IMR-90 (cell line): Measurements from ENCODE around the gene KCNK3. TPM values are rescaled to one million over a fixed set of nuclear protein-coding genes. Genes with fewer than 3 reads are reported as not detected.

Source experiments
- ATAC-seq: fragments of 200-7000 bp; cut with Tn5 transposase; 2 replicates; pipeline ENCODE4 v1.9.1; 2020; ENCODE audit warnings: low read depth, mild to moderate bottlenecking, moderate library complexity
- BruUV-seq: library from RNA; stranded (reverse); fragments of 400-500 nt; replicated peaks from 2 replicates; lab custom pipeline; 2021; lab: Mats Ljungman, UMichigan
- CTCF ChIA-PET: fragments of 300-600 bp; formaldehyde crosslinking; extraction: SDS; loops from one replicate; lab custom pipeline; 2021; ENCODE audit warnings: antibody characterized with exemption; lab: Yijun Ruan, JAX
- POLR2A ChIA-PET: fragments of 300-600 bp; sonication (Branson Sonifier 250); formaldehyde crosslinking; loops from one replicate; lab custom pipeline; 2022; ENCODE audit warnings: antibody characterized with exemption; ENCODE audit not compliant: unreplicated experiment; lab: Charles Lee
- DNase-seq: peaks from one replicate; pipeline ENCODE4 v3.0.0; 2013
- H2AFZ ChIP-seq: replicated peaks from 2 replicates; pipeline ENCODE3; 2013; ENCODE audit warnings: low read length, mild to moderate bottlenecking; ENCODE audit not compliant: poor library complexity
- H2AK5ac ChIP-seq: 2 replicates; pipeline ENCODE4 v1.6.1; 2013; ENCODE audit warnings: low read depth, low read length, inconsistent platforms
- H2AK9ac ChIP-seq: replicated peaks from 2 replicates; pipeline ENCODE3; 2013; ENCODE audit warnings: mild to moderate bottlenecking, low read depth, low read length, moderate library complexity; ENCODE audit not compliant: poor library complexity
- H2BK120ac ChIP-seq: 2 replicates; pipeline ENCODE4 v1.6.1; 2013; ENCODE audit warnings: low read depth, low read length, inconsistent platforms
- H2BK15ac ChIP-seq: 3 replicates; pipeline ENCODE4 v1.6.1; 2013; ENCODE audit warnings: low read depth, low read length, inconsistent platforms
- H2BK20ac ChIP-seq: 2 replicates; pipeline ENCODE4 v1.6.1; 2013; ENCODE audit warnings: low read depth, mild to moderate bottlenecking, inconsistent platforms, low read length, moderate library complexity
- H2BK5ac ChIP-seq: 2 replicates; pipeline ENCODE4 v1.6.1; 2013; ENCODE audit warnings: mild to moderate bottlenecking, low read depth, low read length, inconsistent platforms; ENCODE audit not compliant: poor library complexity, severe bottlenecking
- H3K14ac ChIP-seq: replicated peaks from 2 replicates; pipeline ENCODE4 v1.6.1; 2013; ENCODE audit warnings: low read depth, low read length, inconsistent platforms
- H3K18ac ChIP-seq: 2 replicates; pipeline ENCODE4 v1.6.1; 2013; ENCODE audit warnings: low read depth, low read length, control low read depth
- H3K23ac ChIP-seq: 2 replicates; pipeline ENCODE4 v1.6.1; 2013; ENCODE audit warnings: low read depth, low read length, inconsistent platforms
- H3K27ac ChIP-seq: 2 replicates; pipeline ENCODE4 v1.5.1; 2013; ENCODE audit warnings: mild to moderate bottlenecking, control low read depth, low read length; ENCODE audit not compliant: insufficient read depth
- H3K27me3 ChIP-seq: 2 replicates; pipeline ENCODE4 v1.6.1; 2013; ENCODE audit warnings: low read length; ENCODE audit not compliant: control insufficient read depth, insufficient read depth
- H3K36me3 ChIP-seq: 2 replicates; pipeline ENCODE4 v1.6.1; 2013; ENCODE audit warnings: low read length, mixed read lengths; ENCODE audit not compliant: control insufficient read depth, insufficient read depth
- H3K4ac ChIP-seq: 2 replicates; pipeline ENCODE4 v1.6.1; 2013; ENCODE audit warnings: low read depth, low read length, inconsistent platforms
- H3K4me1 ChIP-seq: 2 replicates; pipeline ENCODE4 v1.6.1; 2013; ENCODE audit warnings: low read length, mixed read lengths; ENCODE audit not compliant: control insufficient read depth, insufficient read depth
- H3K4me2 ChIP-seq: 2 replicates; pipeline ENCODE4 v1.6.1; 2013; ENCODE audit warnings: low read depth, mild to moderate bottlenecking, control low read depth, low read length, moderate library complexity
- H3K4me3 ChIP-seq: 2 replicates; pipeline ENCODE4 v1.5.1; 2013; ENCODE audit warnings: low read depth, mild to moderate bottlenecking, control low read depth, low read length, moderate library complexity; ENCODE audit not compliant: insufficient read depth
- H3K56ac ChIP-seq: 2 replicates; pipeline ENCODE4 v1.6.1; 2013; ENCODE audit warnings: low read length, inconsistent platforms; ENCODE audit not compliant: insufficient read depth; ENCODE audit errors: extremely low read depth
- H3K79me1 ChIP-seq, 2 experiments: 2 replicates each; pipeline ENCODE4 v1.6.1; 2013; ENCODE audit warnings: low read length in 2 of 2, inconsistent platforms in 1 of 2, low read depth in 1 of 2
- H3K9ac ChIP-seq: 2 replicates; pipeline ENCODE4 v1.6.1; 2013; ENCODE audit warnings: low read depth, low read length, control low read depth
- H3K9me1 ChIP-seq: 2 replicates; pipeline ENCODE4 v1.6.1; 2013; ENCODE audit warnings: low read length, inconsistent platforms; ENCODE audit not compliant: insufficient read depth
- H3K9me3 ChIP-seq: 2 replicates; pipeline ENCODE4 v1.6.1; 2013; ENCODE audit warnings: low read length; ENCODE audit not compliant: control insufficient read depth, insufficient read depth
- H4K20me1 ChIP-seq: 2 replicates; pipeline ENCODE4 v1.6.1; 2013; ENCODE audit warnings: low read length, inconsistent platforms; ENCODE audit not compliant: insufficient read depth
- H4K5ac ChIP-seq: 2 replicates; pipeline ENCODE4 v1.6.1; 2013; ENCODE audit warnings: mild to moderate bottlenecking, low read depth, low read length, control low read depth
- H4K8ac ChIP-seq, 2 experiments: 2 replicates each; pipeline ENCODE4 v1.6.1; 2013; ENCODE audit warnings: low read depth in 2 of 2, low read length in 2 of 2, control low read depth in 1 of 2, inconsistent platforms in 1 of 2
- H4K91ac ChIP-seq: 2 replicates; pipeline ENCODE4 v1.6.1; 2013; ENCODE audit warnings: low read depth, low read length, inconsistent platforms; ENCODE audit not compliant: insufficient read depth
- BHLHE40 ChIP-seq: fragments of 150-350 bp; IDR thresholded peaks from 2 replicates; pipeline ENCODE4 v1.6.1; 2016; ENCODE audit warnings: mild to moderate bottlenecking, low read depth, low read length
- CEBPB ChIP-seq: IDR thresholded peaks from 2 replicates; pipeline ENCODE4 v1.6.1; 2012; ENCODE audit warnings: low read depth, low read length, improper control_type of control experiment
- FOS ChIP-seq: fragments of 150-350 bp; IDR thresholded peaks from 2 replicates; pipeline ENCODE4 v1.6.1; 2016; ENCODE audit warnings: low read depth, low read length
- MAFK ChIP-seq: IDR thresholded peaks from 2 replicates; pipeline ENCODE4 v1.6.1; 2012; ENCODE audit warnings: low read depth, low read length, improper control_type of control experiment
- MAZ ChIP-seq: IDR thresholded peaks from 2 replicates; pipeline ENCODE4 v1.6.1; 2012; ENCODE audit warnings: low read depth, mild to moderate bottlenecking, low read length, improper control_type of control experiment, moderate library complexity, borderline replicate concordance
- MXI1 ChIP-seq: IDR thresholded peaks from 2 replicates; pipeline ENCODE4 v1.6.1; 2012; ENCODE audit warnings: low read depth, mild to moderate bottlenecking, low read length, moderate library complexity, borderline replicate concordance
- POLR2A ChIP-seq: IDR thresholded peaks from 2 replicates; pipeline ENCODE4 v1.6.1; 2012; ENCODE audit warnings: mild to moderate bottlenecking, low read depth, low read length
- RFX5 ChIP-seq: IDR thresholded peaks from 2 replicates; pipeline ENCODE4 v1.8.0; 2012; ENCODE audit warnings: low read depth, mild to moderate bottlenecking, low read length, moderate library complexity
- SMC3 ChIP-seq: fragments of 150-350 bp; IDR thresholded peaks from 2 replicates; pipeline ENCODE4 v1.6.1; 2016; ENCODE audit warnings: low read depth, mild to moderate bottlenecking, antibody characterized with exemption, low read length, moderate library complexity
- whole genome bisulfite sequencing, 2 experiments: methylation state at CpG; one replicate each; pipeline versions ENCODE4 v1.1.5 to v1.1.7; 2013; ENCODE audit warnings: missing lambda C conversion rate in 2 of 2; ENCODE audit not compliant: insufficient read length in 1 of 2; ENCODE audit errors: extremely low coverage in 2 of 2; 5-methylcytosine and 5-hydroxymethylcytosine counted together
- dilution Hi-C: fragments of 300-500 bp; cut with HindIII; formaldehyde crosslinking; loops from one replicate; pipeline ENCODE4 v1.14.3; 2018; ENCODE audit warnings: low sequenced_read_pairs; ENCODE audit not compliant: unreplicated experiment
- in situ Hi-C: fragments of 300-500 bp; cut with MboI; formaldehyde crosslinking; loops from 3 replicates; pipeline ENCODE4 v1.14.3; 2019; ENCODE audit warnings: low sequenced_read_pairs, inconsistent platforms, mixed read lengths
- intact Hi-C: fragments of 100-400 bp; cut with micrococcal nuclease; formaldehyde crosslinking; loops from 2 replicates; pipeline ENCODE4 v1.10.0; 2022
- polyA plus RNA-seq, 3 experiments: library from polyadenylated mRNA; depleted of rRNA; stranded (reverse); fragments of >200 nt; gene quantifications; 2 replicates each; pipeline ENCODE4 v1.2.3, GENCODE V29; 2012; ENCODE audit warnings: low replicate concordance in 1 of 3
- total RNA-seq: library from RNA; depleted of rRNA; stranded (reverse); fragments of >200 nt; gene quantifications from 2 replicates; pipeline ENCODE4 v1.2.3, GENCODE V29; 2012
- TF ChIP-seq, protein P1 (sequence below): fragments of 150-350 bp; IDR thresholded peaks from 2 replicates; pipeline ENCODE4 v1.6.1; 2016; ENCODE audit warnings: low read depth, mild to moderate bottlenecking, low read length, moderate library complexity, borderline replicate concordance
- TF ChIP-seq, protein P2 (sequence below): fragments of 150-350 bp; IDR thresholded peaks from 2 replicates; pipeline ENCODE4 v1.6.1; 2017; ENCODE audit warnings: mild to moderate bottlenecking, antibody characterized with exemption, low read length, low read depth
- TF ChIP-seq, protein P3 (sequence below): conservative IDR thresholded peaks from 2 replicates; pipeline ENCODE4 v1.5.1; 2012; ENCODE audit warnings: mild to moderate bottlenecking, low read depth, low read length, improper control_type of control experiment

The KCNK3 gene
- total and polyA plus RNA-seq, 2 of the 4 experiments (the other 2 are of a cell fraction) = under 0.01 to 0.03 TPM

- no peak overlapping the region for H3K4me3 ChIP-seq
- POLR2A ChIA-PET = no interaction called here
- peaks cover 4% of the 10 kb centered on the region for H3K4me1 ChIP-seq
- no peak overlapping the region for H2BK20ac ChIP-seq
- no peak overlapping the region for H2AK9ac ChIP-seq
- H2BK120ac ChIP-seq = no peak overlapping the region
- TF ChIP-seq POLR2A (no peak), SMC3 (no peak), FOS (no peak), RFX5 (no peak), CEBPB (no peak), MAFK (no peak), MAZ (no peak), MXI1 (no peak), BHLHE40 (no peak)
- TF ChIP-seq, protein P1, sequence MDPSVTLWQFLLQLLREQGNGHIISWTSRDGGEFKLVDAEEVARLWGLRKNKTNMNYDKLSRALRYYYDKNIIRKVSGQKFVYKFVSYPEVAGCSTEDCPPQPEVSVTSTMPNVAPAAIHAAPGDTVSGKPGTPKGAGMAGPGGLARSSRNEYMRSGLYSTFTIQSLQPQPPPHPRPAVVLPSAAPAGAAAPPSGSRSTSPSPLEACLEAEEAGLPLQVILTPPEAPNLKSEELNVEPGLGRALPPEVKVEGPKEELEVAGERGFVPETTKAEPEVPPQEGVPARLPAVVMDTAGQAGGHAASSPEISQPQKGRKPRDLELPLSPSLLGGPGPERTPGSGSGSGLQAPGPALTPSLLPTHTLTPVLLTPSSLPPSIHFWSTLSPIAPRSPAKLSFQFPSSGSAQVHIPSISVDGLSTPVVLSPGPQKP = no peak
- TF ChIP-seq, protein P2, sequence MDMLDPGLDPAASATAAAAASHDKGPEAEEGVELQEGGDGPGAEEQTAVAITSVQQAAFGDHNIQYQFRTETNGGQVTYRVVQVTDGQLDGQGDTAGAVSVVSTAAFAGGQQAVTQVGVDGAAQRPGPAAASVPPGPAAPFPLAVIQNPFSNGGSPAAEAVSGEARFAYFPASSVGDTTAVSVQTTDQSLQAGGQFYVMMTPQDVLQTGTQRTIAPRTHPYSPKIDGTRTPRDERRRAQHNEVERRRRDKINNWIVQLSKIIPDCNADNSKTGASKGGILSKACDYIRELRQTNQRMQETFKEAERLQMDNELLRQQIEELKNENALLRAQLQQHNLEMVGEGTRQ = no peak
- TF ChIP-seq, protein P3, sequence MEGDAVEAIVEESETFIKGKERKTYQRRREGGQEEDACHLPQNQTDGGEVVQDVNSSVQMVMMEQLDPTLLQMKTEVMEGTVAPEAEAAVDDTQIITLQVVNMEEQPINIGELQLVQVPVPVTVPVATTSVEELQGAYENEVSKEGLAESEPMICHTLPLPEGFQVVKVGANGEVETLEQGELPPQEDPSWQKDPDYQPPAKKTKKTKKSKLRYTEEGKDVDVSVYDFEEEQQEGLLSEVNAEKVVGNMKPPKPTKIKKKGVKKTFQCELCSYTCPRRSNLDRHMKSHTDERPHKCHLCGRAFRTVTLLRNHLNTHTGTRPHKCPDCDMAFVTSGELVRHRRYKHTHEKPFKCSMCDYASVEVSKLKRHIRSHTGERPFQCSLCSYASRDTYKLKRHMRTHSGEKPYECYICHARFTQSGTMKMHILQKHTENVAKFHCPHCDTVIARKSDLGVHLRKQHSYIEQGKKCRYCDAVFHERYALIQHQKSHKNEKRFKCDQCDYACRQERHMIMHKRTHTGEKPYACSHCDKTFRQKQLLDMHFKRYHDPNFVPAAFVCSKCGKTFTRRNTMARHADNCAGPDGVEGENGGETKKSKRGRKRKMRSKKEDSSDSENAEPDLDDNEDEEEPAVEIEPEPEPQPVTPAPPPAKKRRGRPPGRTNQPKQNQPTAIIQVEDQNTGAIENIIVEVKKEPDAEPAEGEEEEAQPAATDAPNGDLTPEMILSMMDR = no peak
- no peaks in the 10 kb centered on the region for H4K20me1 ChIP-seq
- no peak overlapping the region for H2AK5ac ChIP-seq
- no peak overlapping the region for H3K56ac ChIP-seq
- DNase-seq (no peak), ATAC-seq (no peak)
- H3K4me2 ChIP-seq = no peak overlapping the region
- H3K79me1 ChIP-seq = no peaks in the 10 kb centered on the region
- H2BK5ac ChIP-seq = no peak overlapping the region
- no peak overlapping the region for H3K4ac ChIP-seq
- no peak overlapping the region for H3K23ac ChIP-seq
- peaks cover 27% of the 10 kb centered on the region; the same call in 1 of the 2 replicates for H3K27me3 ChIP-seq
- peaks cover 8% of the 10 kb centered on the region; the same call in 1 of the 2 replicates for H3K9me1 ChIP-seq
- H3K9ac ChIP-seq = no peak overlapping the region
- CTCF ChIA-PET = no interaction called here
- no peak overlapping the region for H3K27ac ChIP-seq
- in situ Hi-C loops (no loop called here), dilution Hi-C loops (no loop called here), intact Hi-C loops (no loop called here)
- no peak overlapping the region for H3K18ac ChIP-seq
- WGBS, 2 experiments = no CpG with 5 or more reads among the region's 2 CpGs
- H3K14ac ChIP-seq = no peak overlapping the region
- no peak overlapping the region for H4K5ac ChIP-seq
- BruUV-seq = no TSS peak
- no peak overlapping the region for H2AFZ ChIP-seq
- H3K36me3 ChIP-seq = no peaks in the 10 kb centered on the region
- H4K91ac ChIP-seq = no peak overlapping the region
- H4K8ac ChIP-seq = no peak overlapping the region
- H2BK15ac ChIP-seq = no peak overlapping the region
- no peaks in the 10 kb centered on the region for H3K9me3 ChIP-seq
These were observed 36.8 kb downstream of the KCNK3 start for GRCh38 chr2:26729311-26729710.
